ENCODE results near the gene KCNH1.

DNA sequence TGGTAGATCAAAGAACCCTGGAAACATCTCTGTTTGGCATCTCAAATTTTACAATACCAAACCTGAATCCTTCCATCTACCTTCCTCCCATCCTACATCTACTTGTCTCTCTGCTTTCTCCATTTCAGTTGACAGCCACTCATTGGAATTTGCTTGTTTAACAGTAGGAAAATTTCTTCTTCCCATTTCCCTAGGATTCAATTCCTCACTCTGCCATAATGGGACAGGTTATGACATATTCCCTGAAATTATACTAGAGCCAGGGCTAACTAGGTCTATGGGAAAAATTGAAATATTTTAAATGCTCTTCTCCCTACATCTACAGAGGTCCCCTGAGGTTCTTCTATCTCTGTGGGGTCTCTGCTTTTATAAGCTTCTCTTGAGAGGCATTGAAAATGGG lies 257.7 kb downstream of the KCNH1 start:
- TF ChIP-seq, protein P1, sequence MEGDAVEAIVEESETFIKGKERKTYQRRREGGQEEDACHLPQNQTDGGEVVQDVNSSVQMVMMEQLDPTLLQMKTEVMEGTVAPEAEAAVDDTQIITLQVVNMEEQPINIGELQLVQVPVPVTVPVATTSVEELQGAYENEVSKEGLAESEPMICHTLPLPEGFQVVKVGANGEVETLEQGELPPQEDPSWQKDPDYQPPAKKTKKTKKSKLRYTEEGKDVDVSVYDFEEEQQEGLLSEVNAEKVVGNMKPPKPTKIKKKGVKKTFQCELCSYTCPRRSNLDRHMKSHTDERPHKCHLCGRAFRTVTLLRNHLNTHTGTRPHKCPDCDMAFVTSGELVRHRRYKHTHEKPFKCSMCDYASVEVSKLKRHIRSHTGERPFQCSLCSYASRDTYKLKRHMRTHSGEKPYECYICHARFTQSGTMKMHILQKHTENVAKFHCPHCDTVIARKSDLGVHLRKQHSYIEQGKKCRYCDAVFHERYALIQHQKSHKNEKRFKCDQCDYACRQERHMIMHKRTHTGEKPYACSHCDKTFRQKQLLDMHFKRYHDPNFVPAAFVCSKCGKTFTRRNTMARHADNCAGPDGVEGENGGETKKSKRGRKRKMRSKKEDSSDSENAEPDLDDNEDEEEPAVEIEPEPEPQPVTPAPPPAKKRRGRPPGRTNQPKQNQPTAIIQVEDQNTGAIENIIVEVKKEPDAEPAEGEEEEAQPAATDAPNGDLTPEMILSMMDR (IDR thresholded peaks at IDR 0.05): no peak
- TF ChIP-seq POLR2A (IDR thresholded peaks at IDR 0.05) (no peak), EP300 (IDR thresholded peaks at IDR 0.05) (no peak)
